Panc1 (cell line): ENCODE results near the gene OXT. TPM values are rescaled to one million over a fixed set of nuclear protein-coding genes. Genes with fewer than 3 reads are reported as not detected.
"Not testable (repeated sequence)": the region's sequence is repeated elsewhere in the genome, so short reads cannot be mapped to it uniquely, and the experiment has no call there.

Source experiments
- ATAC-seq: fragments of 200-7000 bp; cut with Tn5 transposase; 2 replicates; pipeline ENCODE4 v1.9.1; 2020; ENCODE audit warnings: mild to moderate bottlenecking, moderate library complexity
- BruUV-seq: library from RNA; stranded (reverse); fragments of 400-500 nt; replicated peaks from 2 replicates; lab custom pipeline; 2021; lab: Mats Ljungman, UMichigan
- CTCF ChIA-PET: fragments of 300-600 bp; sonication (Branson Sonifier 250); formaldehyde crosslinking; loops from one replicate; lab custom pipeline; 2022; ENCODE audit warnings: antibody characterized with exemption; lab: Charles Lee
- POLR2A ChIA-PET: fragments of 300-600 bp; sonication (Branson Sonifier 250); formaldehyde crosslinking; loops from one replicate; lab custom pipeline; 2022; ENCODE audit warnings: antibody characterized with exemption; lab: Charles Lee
- DNase-seq: peaks from one replicate; pipeline ENCODE4 v3.0.0-alpha.2; 2010; ENCODE audit warnings: low read depth, low spot score
- H3K27ac ChIP-seq: 2 replicates; pipeline ENCODE4 v1.5.1; 2011; ENCODE audit warnings: mild to moderate bottlenecking, low read length, inconsistent platforms
- H3K27me3 ChIP-seq: fragments of 200-500 bp; sonication (Bioruptor generic); 2 replicates; pipeline ENCODE4 v1.6.0; 2014; ENCODE audit warnings: low read length, inconsistent platforms; ENCODE audit not compliant: control insufficient read depth, insufficient read depth
- H3K36me3 ChIP-seq: fragments of 200-500 bp; sonication (Bioruptor generic); 2 replicates; pipeline ENCODE4 v1.5.1; 2014; ENCODE audit warnings: inconsistent platforms, mild to moderate bottlenecking, low read length, moderate library complexity; ENCODE audit not compliant: control insufficient read depth, insufficient read depth
- H3K4me1 ChIP-seq: 2 replicates; pipeline ENCODE4 v1.5.1; 2011; ENCODE audit warnings: inconsistent platforms, mild to moderate bottlenecking, low read length, moderate library complexity; ENCODE audit not compliant: control insufficient read depth, insufficient read depth
- H3K4me3 ChIP-seq, 2 experiments: 2 replicates each; pipeline ENCODE4 v1.5.1; 2011 to 2012; ENCODE audit warnings: low read depth in 2 of 2, low read length in 2 of 2, mild to moderate bottlenecking in 2 of 2, inconsistent platforms in 1 of 2, moderate library complexity in 1 of 2
- H3K9me3 ChIP-seq: fragments of 200-500 bp; sonication (Bioruptor generic); 2 replicates; pipeline ENCODE4 v1.5.1; 2014; ENCODE audit warnings: low read depth, mild to moderate bottlenecking, inconsistent platforms, low read length, moderate library complexity; ENCODE audit not compliant: control insufficient read depth, insufficient read depth
- POLR2AphosphoS5 ChIP-seq: IDR thresholded peaks from 2 replicates; pipeline ENCODE4 v1.6.1; 2012; ENCODE audit warnings: mild to moderate bottlenecking, low read depth, low read length, moderate library complexity
- REST ChIP-seq, 2 experiments: IDR thresholded peaks; 2 replicates each; pipeline ENCODE4 v1.6.1; 2011 to 2012; ENCODE audit warnings: low read depth in 2 of 2, control low read depth in 1 of 2, low read length in 1 of 2, mild to moderate bottlenecking in 1 of 2, moderate library complexity in 1 of 2; ENCODE audit not compliant: insufficient read depth in 1 of 2
- SIN3A ChIP-seq: IDR thresholded peaks from 2 replicates; pipeline ENCODE4 v1.6.1; 2012; ENCODE audit warnings: low read depth, mild to moderate bottlenecking, low read length, moderate library complexity, borderline replicate concordance; ENCODE audit not compliant: insufficient read depth
- TCF7L2 ChIP-seq: IDR thresholded peaks from 2 replicates; pipeline ENCODE4 v1.6.1; 2011; ENCODE audit warnings: mild to moderate bottlenecking, low read depth, low read length, inconsistent platforms
- in situ Hi-C: cut with HindIII; loops from 2 replicates; pipeline ENCODE4 v1.10.0; 2016; ENCODE audit warnings: low sequenced_read_pairs, low pct_unique_long_range_greater_than_20kb
- intact Hi-C: fragments of 100-400 bp; cut with micrococcal nuclease; formaldehyde crosslinking; loops from one replicate; pipeline ENCODE4 v1.10.0; 2022; ENCODE audit not compliant: unreplicated experiment
- total RNA-seq: library from RNA; stranded (reverse); gene quantifications from one replicate; pipeline ENCODE4 v1.2.1, GENCODE V29; 2021; ENCODE audit not compliant: unreplicated experiment
- TF ChIP-seq, protein P1 (sequence below): fragments of 450-650 bp; IDR thresholded peaks from 2 replicates; pipeline ENCODE4 v1.5.1; 2017; ENCODE audit warnings: mild to moderate bottlenecking

OXT gene
- total RNA-seq, 1 experiment from 2014 or later, result not detected

DNA sequence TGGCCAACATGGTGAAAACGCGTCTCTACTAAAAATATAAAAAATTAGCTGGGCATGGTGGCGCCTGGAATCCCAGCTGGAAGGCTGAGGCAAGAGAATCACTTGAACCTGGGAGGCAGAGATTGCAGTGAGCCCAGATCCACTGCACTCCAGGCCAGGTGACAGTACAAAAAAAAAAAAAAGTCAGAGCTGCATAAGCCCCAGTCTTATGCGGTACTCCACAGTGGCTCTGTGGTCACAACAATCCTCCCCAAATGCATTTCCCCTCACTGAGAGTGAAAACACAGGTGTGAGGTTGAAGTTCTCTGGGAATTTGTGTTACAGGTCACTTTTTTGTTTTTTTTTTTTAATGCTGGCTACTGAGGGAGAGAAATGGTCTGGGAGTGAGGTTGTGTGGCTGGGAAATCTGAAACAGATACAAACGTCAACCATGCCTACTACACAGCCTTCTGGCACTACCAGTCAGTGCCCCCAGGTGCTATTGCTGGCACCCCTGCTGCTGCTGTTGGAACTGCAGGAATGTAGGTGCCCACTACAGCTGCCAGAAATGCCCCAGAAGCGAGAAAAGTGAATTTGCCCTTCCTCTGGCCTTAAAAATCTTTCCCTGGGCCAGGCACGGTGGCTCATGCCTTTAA, 19.9 kb upstream of the OXT start:
- Histone ChIP-seq H3K27me3 (no peaks in the 10 kb centered on the region), H3K4me1 (peaks cover 3% of the 10 kb centered on the region; the same call in 1 of the 2 replicates), H3K9me3 (no peaks in the 10 kb centered on the region), H3K27ac (no peak overlapping the region), H3K4me3 (no peak overlapping the region), H3K36me3 (peaks cover 4% of the 10 kb centered on the region; the same call in 1 of the 2 replicates)
- CTCF ChIA-PET, result interaction anchor here (0.6 kb wide), 1 partner anchor 377 kb away, joined by 6 read pairs; no protein-coding TSS in a partner anchor
- POLR2A ChIA-PET, result interaction anchor here (0.6 kb wide), 1 partner anchor 201 kb away, joined by 3 read pairs; no protein-coding TSS in a partner anchor
- DNase-seq (no peak), ATAC-seq (no peak)
- intact Hi-C loops, result loop anchor here (10.0 kb wide), 1 partner anchor 263 kb away; no protein-coding TSS in a partner anchor
- in situ Hi-C loops, result no loop called here
- no peak for TF ChIP-seq SIN3A
- no peak for TF ChIP-seq TCF7L2
- TF ChIP-seq, protein P1, sequence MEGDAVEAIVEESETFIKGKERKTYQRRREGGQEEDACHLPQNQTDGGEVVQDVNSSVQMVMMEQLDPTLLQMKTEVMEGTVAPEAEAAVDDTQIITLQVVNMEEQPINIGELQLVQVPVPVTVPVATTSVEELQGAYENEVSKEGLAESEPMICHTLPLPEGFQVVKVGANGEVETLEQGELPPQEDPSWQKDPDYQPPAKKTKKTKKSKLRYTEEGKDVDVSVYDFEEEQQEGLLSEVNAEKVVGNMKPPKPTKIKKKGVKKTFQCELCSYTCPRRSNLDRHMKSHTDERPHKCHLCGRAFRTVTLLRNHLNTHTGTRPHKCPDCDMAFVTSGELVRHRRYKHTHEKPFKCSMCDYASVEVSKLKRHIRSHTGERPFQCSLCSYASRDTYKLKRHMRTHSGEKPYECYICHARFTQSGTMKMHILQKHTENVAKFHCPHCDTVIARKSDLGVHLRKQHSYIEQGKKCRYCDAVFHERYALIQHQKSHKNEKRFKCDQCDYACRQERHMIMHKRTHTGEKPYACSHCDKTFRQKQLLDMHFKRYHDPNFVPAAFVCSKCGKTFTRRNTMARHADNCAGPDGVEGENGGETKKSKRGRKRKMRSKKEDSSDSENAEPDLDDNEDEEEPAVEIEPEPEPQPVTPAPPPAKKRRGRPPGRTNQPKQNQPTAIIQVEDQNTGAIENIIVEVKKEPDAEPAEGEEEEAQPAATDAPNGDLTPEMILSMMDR, result no peak
- no peak for TF ChIP-seq REST (IDR thresholded peaks at IDR 0.05; ENCODE audit: insufficient read depth in 1 of 2, low read depth in 2 of 2, low read length in 1 of 2)
- TF ChIP-seq POLR2AphosphoS5, result no peak
- no TSS peak for BruUV-seq

GRCh38 chr20:3059489-3059888, 11.9 kb upstream of the OXT start:
- TF ChIP-seq REST (IDR thresholded peaks at IDR 0.05; ENCODE audit: insufficient read depth in 1 of 2, low read depth in 2 of 2, low read length in 1 of 2), result no peak
- TF ChIP-seq, protein P1, result no peak
- no peak for TF ChIP-seq TCF7L2
- TF ChIP-seq SIN3A, result no peak
- TF ChIP-seq POLR2AphosphoS5, result no peak
- intact Hi-C loops, result loop anchor here (10.0 kb wide), 1 partner anchor 255 kb away; no protein-coding TSS in a partner anchor
- H3K27me3 ChIP-seq, result no peaks in the 10 kb centered on the region
- no peaks in the 10 kb centered on the region for H3K4me1 ChIP-seq
- BruUV-seq, result no TSS peak
- H3K9me3 ChIP-seq, result no peaks in the 10 kb centered on the region
- H3K27ac ChIP-seq, result no peak overlapping the region
- ATAC-seq (no peak), DNase-seq (no peak)
- in situ Hi-C loops, result no loop called here
- CTCF ChIA-PET, result no interaction called here
- POLR2A ChIA-PET, result no interaction called here
- H3K4me3 ChIP-seq, result no peak overlapping the region
- H3K36me3 ChIP-seq, result no peaks in the 10 kb centered on the region

DNA sequence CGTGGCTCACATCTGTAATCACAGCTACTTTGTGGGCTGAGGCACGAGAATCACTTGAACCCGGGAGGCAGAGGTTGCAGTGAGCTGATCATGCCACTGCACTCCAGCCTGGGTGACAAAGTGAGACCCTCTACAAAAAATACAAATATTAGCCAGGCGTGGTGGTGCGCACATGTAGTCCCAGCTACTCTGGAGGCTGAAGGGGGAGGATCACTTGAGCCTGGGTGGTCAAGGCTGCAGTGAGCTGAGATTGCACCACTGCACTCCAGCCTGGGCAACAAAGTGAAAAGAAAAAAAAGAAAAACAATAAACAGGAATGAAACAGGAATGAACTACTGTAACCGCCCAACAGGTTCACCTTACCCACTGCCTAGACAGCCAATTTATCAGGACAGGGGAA, 7.3 kb upstream of the OXT start:
- DNase-seq, H3K36me3 ChIP-seq, H3K9me3 ChIP-seq, H3K27ac ChIP-seq, H3K4me1 ChIP-seq, H3K4me3 ChIP-seq, H3K27me3 ChIP-seq, POLR2A ChIA-PET, ATAC-seq, in situ Hi-C loops, BruUV-seq: not testable (repeated sequence)
- CTCF ChIA-PET, result interaction anchor here (1.1 kb wide), 1 partner anchor 10 kb away, joined by 6 read pairs; no protein-coding TSS in a partner anchor
- intact Hi-C loops, result loop anchor here (5.0 kb wide), 1 partner anchor 53 kb away; no protein-coding TSS in a partner anchor
